HepG2 (cell line): ENCODE results near the gene FAM110D. TPM values are rescaled to one million over a fixed set of nuclear protein-coding genes. Genes with fewer than 3 reads are reported as not detected.

Experiments used
- CENPT ChIP-seq: sonication (generic); formaldehyde crosslinking; IDR thresholded peaks from 2 replicates; pipeline ENCODE4 v1.8.0; 2022; ENCODE audit warnings: low read depth, mild to moderate bottlenecking, moderate library complexity, missing genetic modification reagents
- KAT7 ChIP-seq: IDR thresholded peaks from 2 replicates; pipeline ENCODE4 v1.6.1; 2018; ENCODE audit warnings: borderline replicate concordance, missing compliant biosample characterization
- KMT2A ChIP-seq: sonication (generic); formaldehyde crosslinking; IDR thresholded peaks from 2 replicates; pipeline ENCODE4 v1.4.0; 2020; ENCODE audit warnings: missing genetic modification reagents
- NAIF1 ChIP-seq: sonication (generic); formaldehyde crosslinking; IDR thresholded peaks from 2 replicates; pipeline ENCODE4 v1.5.0; 2020; ENCODE audit warnings: mild to moderate bottlenecking, missing genetic modification reagents, borderline replicate concordance
- TBX2 ChIP-seq: sonication (generic); formaldehyde crosslinking; IDR thresholded peaks from 2 replicates; pipeline ENCODE4 v1.5.0; 2020; ENCODE audit warnings: missing genetic modification reagents, mild to moderate bottlenecking, borderline replicate concordance
- TRIM24 ChIP-seq: sonication (generic); formaldehyde crosslinking; IDR thresholded peaks from 2 replicates; pipeline ENCODE4 v1.8.0; 2022; ENCODE audit warnings: mild to moderate bottlenecking, missing genetic modification reagents
- ZFX ChIP-seq: sonication (generic); formaldehyde crosslinking; IDR thresholded peaks from 2 replicates; pipeline ENCODE4 v1.4.0; 2020; ENCODE audit warnings: mild to moderate bottlenecking, low read depth, missing genetic modification reagents, moderate library complexity
- ZKSCAN1 ChIP-seq: fragments of 150-350 bp; IDR thresholded peaks from 2 replicates; pipeline ENCODE4 v1.6.1; 2014; ENCODE audit warnings: low read length
- ZMAT3 ChIP-seq: sonication (generic); formaldehyde crosslinking; conservative IDR thresholded peaks from 2 replicates; pipeline ENCODE4 v1.7.0; 2021; ENCODE audit warnings: missing genetic modification reagents
- ZNF180 ChIP-seq: sonication (generic); formaldehyde crosslinking; IDR thresholded peaks from 2 replicates; pipeline ENCODE4 v1.4.0; 2020; ENCODE audit warnings: low read depth, missing genetic modification reagents, borderline replicate concordance
- ZNF20 ChIP-seq: sonication (generic); formaldehyde crosslinking; IDR thresholded peaks from 2 replicates; pipeline ENCODE4 v1.4.0; 2020; ENCODE audit warnings: mild to moderate bottlenecking, moderate library complexity, missing genetic modification reagents
- ZNF326 ChIP-seq: sonication (generic); formaldehyde crosslinking; IDR thresholded peaks from 2 replicates; pipeline ENCODE4 v1.4.0; 2020; ENCODE audit warnings: missing genetic modification reagents, borderline replicate concordance
- polyA plus RNA-seq, 8 experiments: library from polyadenylated mRNA; depleted of rRNA in 3 of 8; stranded (reverse) in 7 of 8; unstranded in 1 of 8; fragments of >200 nt; fragmentation: Illumina TruSeq in 4 of 8; extraction: Trizol in 4 of 8; gene quantifications; 2 replicates each; pipeline versions ENCODE4 v1.2.1 to v1.2.3, GENCODE V29; 2011 to 2016; ENCODE audit warnings: low read depth in 4 of 8, missing spikeins in 1 of 8, mixed read lengths in 1 of 8; ENCODE audit not compliant: insufficient read depth in 1 of 8
- total RNA-seq, 5 experiments: library from RNA; depleted of rRNA; stranded (reverse); fragments of >200 nt; fragmentation: Illumina TruSeq; extraction: Trizol; gene quantifications; 2 replicates each; pipeline ENCODE4 v1.2.3, GENCODE V29; 2016; ENCODE audit warnings: low read depth in 1 of 5
- TF ChIP-seq, protein P1 (sequence below): sonication (generic); formaldehyde crosslinking; IDR thresholded peaks from 2 replicates; pipeline ENCODE4 v1.5.0; 2020; ENCODE audit warnings: missing genetic modification reagents
- TF ChIP-seq, protein P2 (sequence below): sonication (generic); formaldehyde crosslinking; IDR thresholded peaks from 2 replicates; pipeline ENCODE4 v1.5.1; 2020; ENCODE audit warnings: mild to moderate bottlenecking, missing genetic modification reagents, borderline replicate concordance
- TF ChIP-seq, protein P3 (sequence below): sonication (generic); formaldehyde crosslinking; conservative IDR thresholded peaks from 2 replicates; pipeline ENCODE4 v1.4.0; 2020; ENCODE audit warnings: missing genetic modification reagents
- TF ChIP-seq, protein P4 (sequence below): sonication (generic); formaldehyde crosslinking; IDR thresholded peaks from 2 replicates; pipeline ENCODE4 v1.5.1; 2020; ENCODE audit warnings: mild to moderate bottlenecking, missing genetic modification reagents
- TF ChIP-seq, protein P5 (sequence below): sonication (generic); formaldehyde crosslinking; IDR thresholded peaks from 2 replicates; pipeline ENCODE4 v1.4.0; 2020; ENCODE audit warnings: missing genetic modification reagents; ENCODE audit errors: not compliant biosample characterization
- TF ChIP-seq, protein P6 (sequence below): sonication (generic); formaldehyde crosslinking; conservative IDR thresholded peaks from 2 replicates; pipeline ENCODE4 v1.4.0; 2020; ENCODE audit warnings: missing genetic modification reagents

Gene FAM110D
- total and polyA plus RNA-seq, 2 of the 13 experiments (the other 11 are each of a cell fraction or from before 2014, with no cell fraction given), result not detected

DNA sequence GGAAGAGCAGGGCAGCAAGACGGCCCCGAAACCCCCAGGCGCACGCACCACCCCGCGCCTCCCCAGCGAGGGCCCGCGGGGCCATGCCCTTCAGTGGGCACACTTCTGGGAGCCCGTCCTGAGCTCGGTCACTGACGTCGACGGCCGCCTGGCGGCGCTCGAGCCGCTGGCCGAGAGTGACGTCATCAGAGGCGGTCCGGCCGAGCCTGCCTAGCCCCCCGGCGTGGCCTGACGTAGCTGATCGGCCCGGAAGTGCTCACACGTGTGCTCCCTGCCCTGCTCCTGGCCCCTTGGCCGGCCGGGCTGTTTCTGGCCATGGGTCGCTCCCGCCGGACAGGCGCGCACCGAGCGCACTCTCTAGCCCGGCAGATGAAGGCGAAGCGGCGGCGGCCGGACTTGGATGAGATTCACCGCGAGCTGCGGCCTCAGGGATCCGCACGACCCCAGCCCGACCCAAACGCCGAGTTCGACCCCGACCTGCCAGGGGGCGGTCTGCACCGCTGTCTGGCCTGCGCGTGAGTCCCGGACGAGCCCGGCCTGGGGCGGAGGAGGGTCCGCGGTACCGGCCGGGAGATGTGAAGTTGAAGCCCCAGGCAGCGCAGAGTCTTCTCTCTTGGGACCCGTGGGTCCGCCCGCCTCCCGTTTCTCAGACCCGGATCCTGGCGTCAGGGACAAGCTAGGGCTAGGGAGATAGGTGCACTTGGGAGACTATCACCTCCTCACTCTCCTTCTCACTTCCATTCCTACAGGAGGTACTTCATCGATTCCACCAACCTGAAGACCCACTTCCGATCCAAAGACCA lies 11.0 kb downstream of the FAM110D start, which contains the start of gene ZNF593 (continued):
- TF ChIP-seq, protein P1, sequence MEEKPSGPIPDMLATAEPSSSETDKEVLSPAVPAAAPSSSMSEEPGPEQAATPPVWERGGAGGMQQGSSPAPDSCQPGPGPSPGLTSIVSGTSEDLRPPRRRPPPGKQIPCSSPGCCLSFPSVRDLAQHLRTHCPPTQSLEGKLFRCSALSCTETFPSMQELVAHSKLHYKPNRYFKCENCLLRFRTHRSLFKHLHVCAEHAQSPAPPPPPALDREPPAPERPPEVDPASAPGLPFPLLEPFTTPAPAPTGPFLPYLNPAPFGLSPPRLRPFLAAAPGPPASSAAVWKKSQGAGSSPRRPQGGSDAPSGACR (CRISPR knock-in tag), result peak; percentile 94; the same call in 1 of the 2 replicates
- TF ChIP-seq ZFX (CRISPR knock-in tag) (peak; percentile 88), KMT2A (CRISPR knock-in tag) (peak; percentile 74; the same call in 1 of the 2 replicates), TRIM24 (no peak), CENPT (CRISPR knock-in tag) (0 out of 2 replicates have a peak, but pooled peaks have one; percentile 58), ZNF326 (CRISPR knock-in tag) (no peak), ZNF20 (peak; percentile 72; the same call in 1 of the 2 replicates), ZMAT3 (CRISPR knock-in tag) (no peak), ZKSCAN1 (no peak), NAIF1 (CRISPR knock-in tag) (no peak), ZNF180 (CRISPR knock-in tag) (0 out of 2 replicates have a peak, but pooled peaks have one; percentile 37), TBX2 (CRISPR knock-in tag) (peak; percentile 78), KAT7 (peak; percentile 82; the same call in 1 of the 2 replicates)
- TF ChIP-seq, protein P2, sequence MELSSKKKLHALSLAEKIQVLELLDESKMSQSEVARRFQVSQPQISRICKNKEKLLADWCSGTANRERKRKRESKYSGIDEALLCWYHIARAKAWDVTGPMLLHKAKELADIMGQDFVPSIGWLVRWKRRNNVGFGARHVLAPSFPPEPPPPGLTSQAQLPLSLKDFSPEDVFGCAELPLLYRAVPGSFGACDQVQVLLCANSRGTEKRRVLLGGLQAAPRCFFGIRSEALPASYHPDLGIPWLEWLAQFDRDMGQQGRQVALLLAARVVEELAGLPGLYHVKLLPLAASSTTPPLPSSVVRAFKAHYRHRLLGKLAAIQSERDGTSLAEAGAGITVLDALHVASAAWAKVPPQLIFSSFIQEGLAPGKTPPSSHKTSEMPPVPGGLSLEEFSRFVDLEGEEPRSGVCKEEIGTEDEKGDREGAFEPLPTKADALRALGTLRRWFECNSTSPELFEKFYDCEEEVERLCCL (CRISPR knock-in tag), result 0 out of 2 replicates have a peak, but pooled peaks have one; percentile 31
- TF ChIP-seq, protein P3, sequence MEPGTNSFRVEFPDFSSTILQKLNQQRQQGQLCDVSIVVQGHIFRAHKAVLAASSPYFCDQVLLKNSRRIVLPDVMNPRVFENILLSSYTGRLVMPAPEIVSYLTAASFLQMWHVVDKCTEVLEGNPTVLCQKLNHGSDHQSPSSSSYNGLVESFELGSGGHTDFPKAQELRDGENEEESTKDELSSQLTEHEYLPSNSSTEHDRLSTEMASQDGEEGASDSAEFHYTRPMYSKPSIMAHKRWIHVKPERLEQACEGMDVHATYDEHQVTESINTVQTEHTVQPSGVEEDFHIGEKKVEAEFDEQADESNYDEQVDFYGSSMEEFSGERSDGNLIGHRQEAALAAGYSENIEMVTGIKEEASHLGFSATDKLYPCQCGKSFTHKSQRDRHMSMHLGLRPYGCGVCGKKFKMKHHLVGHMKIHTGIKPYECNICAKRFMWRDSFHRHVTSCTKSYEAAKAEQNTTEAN (CRISPR knock-in tag), result peak; percentile 55; the same call in 1 of the 2 replicates
- TF ChIP-seq, protein P4, sequence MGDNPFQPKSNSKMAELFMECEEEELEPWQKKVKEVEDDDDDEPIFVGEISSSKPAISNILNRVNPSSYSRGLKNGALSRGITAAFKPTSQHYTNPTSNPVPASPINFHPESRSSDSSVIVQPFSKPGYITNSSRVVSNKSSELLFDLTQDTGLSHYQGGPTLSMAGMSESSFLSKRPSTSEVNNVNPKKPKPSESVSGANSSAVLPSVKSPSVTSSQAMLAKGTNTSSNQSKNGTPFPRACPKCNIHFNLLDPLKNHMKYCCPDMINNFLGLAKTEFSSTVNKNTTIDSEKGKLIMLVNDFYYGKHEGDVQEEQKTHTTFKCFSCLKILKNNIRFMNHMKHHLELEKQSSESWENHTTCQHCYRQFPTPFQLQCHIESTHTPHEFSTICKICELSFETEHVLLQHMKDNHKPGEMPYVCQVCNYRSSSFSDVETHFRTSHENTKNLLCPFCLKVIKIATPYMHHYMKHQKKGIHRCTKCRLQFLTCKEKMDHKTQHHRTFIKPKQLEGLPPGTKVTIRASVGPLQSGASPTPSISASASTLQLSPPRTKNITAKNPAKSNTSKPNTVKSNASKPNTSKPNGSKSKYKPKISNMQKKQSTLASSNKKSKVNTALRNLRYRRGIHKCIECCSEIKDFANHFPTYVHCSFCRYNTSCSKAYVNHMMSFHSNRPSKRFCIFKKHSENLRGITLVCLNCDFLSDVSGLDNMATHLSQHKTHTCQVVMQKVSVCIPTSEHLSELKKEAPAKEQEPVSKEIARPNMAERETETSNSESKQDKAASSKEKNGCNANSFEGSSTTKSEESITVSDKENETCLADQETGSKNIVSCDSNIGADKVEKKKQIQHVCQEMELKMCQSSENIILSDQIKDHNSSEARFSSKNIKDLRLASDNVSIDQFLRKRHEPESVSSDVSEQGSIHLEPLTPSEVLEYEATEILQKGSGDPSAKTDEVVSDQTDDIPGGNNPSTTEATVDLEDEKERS, result peak; percentile 79
- TF ChIP-seq, protein P5, sequence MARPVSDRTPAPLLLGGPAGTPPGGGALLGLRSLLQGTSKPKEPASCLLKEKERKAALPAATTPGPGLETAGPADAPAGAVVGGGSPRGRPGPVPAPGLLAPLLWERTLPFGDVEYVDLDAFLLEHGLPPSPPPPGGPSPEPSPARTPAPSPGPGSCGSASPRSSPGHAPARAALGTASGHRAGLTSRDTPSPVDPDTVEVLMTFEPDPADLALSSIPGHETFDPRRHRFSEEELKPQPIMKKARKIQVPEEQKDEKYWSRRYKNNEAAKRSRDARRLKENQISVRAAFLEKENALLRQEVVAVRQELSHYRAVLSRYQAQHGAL (CRISPR knock-in tag), result peak; percentile 20
- TF ChIP-seq, protein P6, sequence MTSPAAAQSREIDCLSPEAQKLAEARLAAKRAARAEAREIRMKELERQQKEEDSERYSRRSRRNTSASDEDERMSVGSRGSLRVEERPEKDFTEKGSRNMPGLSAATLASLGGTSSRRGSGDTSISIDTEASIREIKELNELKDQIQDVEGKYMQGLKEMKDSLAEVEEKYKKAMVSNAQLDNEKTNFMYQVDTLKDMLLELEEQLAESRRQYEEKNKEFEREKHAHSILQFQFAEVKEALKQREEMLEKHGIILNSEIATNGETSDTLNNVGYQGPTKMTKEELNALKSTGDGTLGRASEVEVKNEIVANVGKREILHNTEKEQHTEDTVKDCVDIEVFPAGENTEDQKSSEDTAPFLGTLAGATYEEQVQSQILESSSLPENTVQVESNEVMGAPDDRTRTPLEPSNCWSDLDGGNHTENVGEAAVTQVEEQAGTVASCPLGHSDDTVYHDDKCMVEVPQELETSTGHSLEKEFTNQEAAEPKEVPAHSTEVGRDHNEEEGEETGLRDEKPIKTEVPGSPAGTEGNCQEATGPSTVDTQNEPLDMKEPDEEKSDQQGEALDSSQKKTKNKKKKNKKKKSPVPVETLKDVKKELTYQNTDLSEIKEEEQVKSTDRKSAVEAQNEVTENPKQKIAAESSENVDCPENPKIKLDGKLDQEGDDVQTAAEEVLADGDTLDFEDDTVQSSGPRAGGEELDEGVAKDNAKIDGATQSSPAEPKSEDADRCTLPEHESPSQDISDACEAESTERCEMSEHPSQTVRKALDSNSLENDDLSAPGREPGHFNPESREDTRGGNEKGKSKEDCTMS, result no peak
